Activated CD8-positive, alpha-beta memory T cell treated with anti-CD3 and anti-CD28 coated beads, Interleukin-2, amount 50 U/mL, for 1 hour (primary cell): ENCODE results near the gene AURKB.

ENCODE experiments used
- DNase-seq: peaks from one replicate; pipeline ENCODE4 v3.0.0-alpha.2; 2020; ENCODE audit errors: extremely low read depth

Gene AURKB

DNA sequence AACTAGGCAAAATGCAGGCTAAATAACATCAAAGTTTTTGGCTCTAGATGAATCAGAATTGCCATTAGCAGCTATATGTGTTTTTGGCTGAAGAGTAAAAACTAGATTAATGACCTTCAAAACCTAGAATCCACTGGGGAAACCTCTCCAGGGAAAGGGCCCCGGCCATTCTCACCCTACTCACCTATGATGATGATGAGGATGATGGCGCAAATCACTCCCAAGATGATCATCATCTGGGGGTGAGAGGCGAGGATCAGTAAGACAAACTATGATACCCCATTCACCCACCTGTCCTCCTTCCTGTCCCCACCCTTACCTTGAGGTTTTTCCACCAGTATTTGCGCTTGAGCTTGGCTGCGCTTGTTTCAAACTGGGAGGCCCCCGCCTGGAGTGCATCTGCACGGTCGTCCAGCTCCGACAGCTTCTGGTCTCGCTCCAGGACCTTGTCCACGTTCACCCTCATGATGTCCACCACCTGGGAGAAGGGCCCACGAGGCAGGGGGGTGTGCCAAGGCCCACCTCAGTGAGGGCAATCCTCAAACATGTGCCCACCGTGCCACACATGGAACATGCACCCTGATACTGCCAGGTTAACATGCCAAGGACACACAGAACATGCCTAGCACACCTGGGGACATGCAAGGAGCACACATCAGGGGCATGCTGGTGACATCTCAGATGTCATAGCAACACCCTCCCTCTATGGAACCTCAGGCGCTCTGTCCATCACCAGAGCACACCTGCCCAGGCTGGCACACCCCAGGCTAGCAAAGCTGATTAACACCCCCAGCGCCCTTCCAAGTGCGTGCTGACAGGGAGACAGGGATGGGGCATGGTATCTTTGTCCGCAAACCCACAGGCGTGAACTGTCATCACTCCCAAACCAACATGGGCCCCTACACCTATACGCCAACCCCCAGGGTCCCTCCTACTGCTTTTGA is 48.8 kb downstream of the AURKB start:
- DNase-seq, result no peak

DNA sequence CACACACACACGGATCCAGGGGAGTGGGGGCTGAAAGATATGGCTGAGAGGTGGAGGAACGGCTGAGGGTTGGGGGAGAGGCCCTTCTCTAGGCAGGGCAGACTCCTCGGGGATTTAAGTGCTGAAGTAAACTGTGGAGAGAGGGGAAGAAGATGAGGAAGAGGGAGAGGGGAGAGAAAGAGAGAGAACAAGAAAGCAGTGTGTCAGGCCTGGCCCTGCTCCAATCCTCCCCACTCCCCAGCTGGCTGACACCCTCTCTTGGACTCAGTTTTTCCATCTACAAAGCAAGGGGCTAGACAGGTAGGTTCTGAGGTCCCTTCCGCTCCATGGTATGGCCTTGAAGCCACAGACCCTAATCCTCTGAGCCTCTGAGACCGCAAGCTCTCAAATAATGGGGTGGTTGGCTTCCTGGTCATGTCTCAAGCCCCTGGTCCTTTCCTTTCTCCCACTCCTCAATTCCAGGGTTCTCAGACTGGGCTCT is 49.6 kb downstream of the AURKB start:
- no peak for DNase-seq

DNA sequence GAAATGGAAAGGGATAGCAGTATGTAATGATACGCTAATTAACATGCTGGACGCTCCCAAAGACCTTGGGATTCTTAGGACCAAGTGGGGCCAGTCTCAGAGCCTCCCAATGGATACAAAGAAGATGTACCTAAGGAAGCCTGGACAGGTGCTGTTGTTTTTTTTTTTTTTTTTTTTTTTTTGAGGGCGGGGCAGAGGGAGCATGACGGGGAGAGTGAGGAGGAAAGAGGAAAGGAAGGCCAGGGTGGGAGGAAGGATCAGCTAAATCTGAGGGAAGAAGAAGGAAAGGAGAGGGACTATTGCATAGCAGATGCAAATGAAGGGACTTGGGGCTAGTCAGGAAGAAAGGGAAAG is 50.2 kb downstream of the AURKB start:
- DNase-seq, result no peak

DNA sequence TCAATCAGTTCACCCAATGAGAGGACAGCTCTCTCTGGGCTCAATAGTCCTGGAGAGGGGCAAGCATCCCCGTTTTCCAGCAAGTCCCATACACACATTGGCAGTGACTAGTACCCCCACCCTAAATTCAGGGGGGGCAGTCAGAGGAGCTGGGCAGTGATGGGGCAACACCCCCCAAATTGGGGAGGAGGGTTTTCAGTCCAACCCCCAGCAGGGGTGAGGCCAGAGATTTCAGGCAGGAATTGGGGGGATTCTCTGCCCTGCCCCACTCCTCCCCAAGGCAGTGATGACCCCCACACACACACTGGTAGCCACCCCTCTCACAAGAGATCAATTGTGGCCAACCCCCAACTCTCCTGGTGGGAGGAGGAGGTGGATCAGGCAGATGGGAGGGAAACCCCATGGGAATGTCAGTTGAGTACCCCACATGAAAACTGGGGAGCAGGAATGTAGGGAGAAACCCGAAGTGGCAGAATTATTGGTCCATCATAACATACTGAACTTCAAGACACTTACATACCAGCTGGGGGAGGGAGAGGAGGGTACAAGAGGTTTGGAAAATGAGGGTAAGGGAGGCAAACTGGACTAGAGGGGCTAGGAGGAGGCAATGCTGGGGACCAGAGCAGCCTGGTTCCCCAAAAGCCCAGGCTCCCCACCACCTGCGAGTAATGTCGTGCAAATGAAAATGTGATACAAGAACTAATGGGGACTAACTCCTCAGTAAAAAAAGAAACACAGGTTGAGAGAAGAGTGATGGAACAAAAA is 50.7 kb downstream of the AURKB start:
- DNase-seq, result no peak

DNA sequence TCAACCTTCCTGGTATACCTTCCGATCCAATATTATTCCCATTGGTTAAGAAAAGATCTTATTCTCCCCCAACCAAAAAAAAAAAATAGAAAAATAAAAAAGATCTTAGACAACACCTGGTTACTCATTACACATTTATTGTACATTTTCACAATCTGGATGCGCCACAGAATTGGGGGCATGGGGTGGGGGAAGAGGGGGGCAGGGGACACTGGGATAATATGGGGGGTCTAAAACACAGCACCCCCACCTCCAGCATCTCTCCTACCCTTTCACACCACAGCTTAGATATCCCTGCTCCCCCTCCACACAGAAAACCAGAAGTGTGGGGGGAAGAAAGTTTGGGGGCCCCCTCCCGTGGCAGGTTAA is 51.4 kb downstream of the AURKB start:
- no peak for DNase-seq

DNA sequence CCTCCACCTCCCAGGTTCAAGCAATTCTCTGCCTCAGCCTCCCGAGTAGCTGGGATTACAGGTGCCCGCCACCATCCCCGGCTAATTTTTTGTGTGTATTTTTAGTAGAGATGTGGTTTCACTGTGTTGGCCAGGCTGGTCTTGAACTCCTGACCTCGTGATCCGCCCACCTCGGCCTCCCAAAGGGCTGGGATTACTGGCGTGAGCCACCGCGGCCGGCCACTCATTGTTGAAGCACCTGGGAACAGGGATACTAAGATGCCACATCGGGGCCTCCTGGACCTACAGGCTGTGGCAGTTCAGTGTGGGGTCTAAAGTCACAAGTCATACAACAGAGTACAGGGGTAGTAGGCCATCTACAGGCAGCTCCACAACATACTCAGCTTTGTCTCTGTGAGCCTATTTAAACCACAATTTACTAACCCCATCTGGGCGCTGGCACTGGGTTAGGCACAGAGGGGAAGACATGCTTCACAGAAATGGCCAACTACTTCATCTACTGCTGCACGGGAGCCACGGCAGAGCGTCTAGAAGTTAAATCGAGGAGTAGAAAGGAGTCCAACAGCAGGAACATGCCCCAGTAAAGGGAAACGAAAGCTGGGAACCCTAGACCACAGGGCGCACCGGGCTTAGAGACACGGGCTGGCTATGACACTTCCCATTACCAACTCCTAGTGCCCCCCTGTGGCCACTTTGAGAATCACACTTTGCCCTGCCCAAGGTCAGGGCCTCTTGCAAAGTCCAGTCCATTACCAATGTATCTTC is 51.9 kb downstream of the AURKB start:
- DNase-seq, result no peak

DNA sequence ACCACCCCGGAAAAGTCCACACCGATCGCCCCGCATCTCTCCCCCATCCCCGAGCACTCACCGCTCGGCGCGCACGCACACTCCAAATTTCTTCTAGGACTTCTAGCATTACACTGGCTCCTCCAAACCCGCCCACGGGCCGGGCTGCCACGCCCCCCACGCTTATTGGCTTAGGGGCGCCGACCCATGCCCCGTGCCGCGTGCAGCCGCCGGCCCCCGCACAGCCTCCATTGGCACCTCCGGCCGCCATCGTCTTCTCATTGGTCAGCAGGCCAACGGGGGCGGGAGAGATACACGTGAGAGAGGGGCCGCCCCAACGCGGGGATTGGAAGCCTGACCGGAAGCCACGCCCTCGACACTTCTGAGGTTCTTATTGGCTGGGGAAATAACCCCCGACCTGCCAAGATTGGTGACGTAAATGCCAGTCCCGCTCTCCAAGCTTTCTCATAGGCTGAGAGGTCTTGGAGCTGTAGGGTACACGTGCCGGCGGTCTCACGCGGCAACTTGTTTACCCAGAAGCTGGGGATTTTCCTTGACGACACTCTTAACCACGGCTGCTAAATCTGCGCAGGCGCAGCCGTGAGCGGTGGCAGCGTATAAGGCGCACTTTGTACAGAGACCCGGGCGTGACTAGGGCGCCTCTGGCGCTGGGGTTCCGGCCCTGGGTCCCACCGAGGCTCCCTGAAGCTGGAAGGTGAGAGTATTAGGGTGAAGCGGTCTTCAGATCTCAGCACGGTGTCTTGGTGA is 54.0 kb downstream of the AURKB start:
- DNase-seq, result peak; percentile 100

DNA sequence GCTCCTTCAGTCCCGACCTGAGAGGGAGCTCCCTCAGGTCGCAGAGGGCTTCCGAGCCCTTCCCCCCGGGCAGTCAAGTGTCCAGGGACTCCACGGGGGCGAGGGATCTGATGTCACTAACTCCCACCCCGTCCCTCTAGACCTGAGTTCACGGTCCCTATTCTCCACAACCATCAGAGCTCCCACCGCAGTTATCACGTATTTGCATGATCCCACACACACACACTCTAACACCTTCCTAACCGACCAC is 54.5 kb downstream of the AURKB start:
- no peak for DNase-seq

DNA sequence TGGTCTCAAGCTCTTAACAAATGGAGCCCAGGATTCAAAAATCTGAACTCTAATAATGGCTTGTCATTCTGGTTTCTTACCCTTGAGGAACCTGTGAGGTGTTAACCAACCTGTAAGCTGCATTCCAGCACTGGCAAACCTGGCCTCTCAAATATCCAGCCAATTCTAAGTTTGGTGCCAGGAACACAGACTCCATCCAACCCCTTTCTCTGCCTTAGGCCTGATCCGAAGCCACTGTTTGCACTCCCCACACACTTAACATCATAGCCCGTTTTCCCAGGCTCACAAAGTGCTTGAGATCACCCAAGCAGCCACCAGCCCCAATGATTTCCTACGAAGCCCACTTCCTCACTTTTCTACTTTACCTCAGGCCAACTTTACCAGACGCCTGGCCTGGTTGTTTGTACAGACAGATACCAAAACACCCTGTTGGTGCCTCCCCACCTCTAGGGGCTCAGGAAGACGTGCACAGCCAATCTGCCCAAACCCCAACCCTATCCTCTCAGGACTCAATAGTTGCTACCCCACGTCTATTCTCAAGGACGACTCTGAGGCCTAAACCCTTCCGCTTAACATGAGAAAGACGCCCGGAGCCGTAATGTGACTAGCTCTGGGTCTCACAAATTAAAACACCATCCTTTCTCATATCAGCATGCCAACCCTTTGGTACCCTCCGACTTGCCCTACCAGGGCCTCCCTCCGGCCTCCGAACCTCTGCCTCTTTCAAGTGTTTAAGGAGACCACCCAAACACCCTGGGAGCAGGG is 55.0 kb downstream of the AURKB start:
- no peak for DNase-seq
